Stomach smooth muscle (tissue), 2 donors: ENCODE data around the gene LSM7.

Experiments used
- H3K27ac ChIP-seq: one replicate; pipeline ENCODE4 v1.7.0; 2013; ENCODE audit warnings: mild to moderate bottlenecking, low read length, inconsistent platforms
- H3K27me3 ChIP-seq, 2 donors: one replicate each; pipeline ENCODE4 v1.7.0; 2013; ENCODE audit warnings: low read length in 2 of 2; ENCODE audit not compliant: insufficient read depth in 2 of 2, control insufficient read depth in 1 of 2
- H3K36me3 ChIP-seq, 2 donors: one replicate each; pipeline ENCODE4 v1.7.0; 2013; ENCODE audit warnings: low read length in 2 of 2; ENCODE audit not compliant: control insufficient read depth in 2 of 2, insufficient read depth in 2 of 2
- H3K4me1 ChIP-seq: one replicate; pipeline ENCODE4 v1.7.0; 2013; ENCODE audit warnings: low read length; ENCODE audit not compliant: control insufficient read depth, insufficient read depth
- H3K4me3 ChIP-seq, 2 donors: one replicate each; pipeline ENCODE4 v1.7.0; 2013; ENCODE audit warnings: low read length in 2 of 2
- H3K9ac ChIP-seq, 2 donors: one replicate each; pipeline ENCODE4 v1.7.0; 2013; ENCODE audit warnings: low read length in 2 of 2, mild to moderate bottlenecking in 1 of 2
- H3K9me3 ChIP-seq, 2 donors: one replicate each; pipeline ENCODE4 v1.7.0; 2013; ENCODE audit warnings: low read length in 2 of 2; ENCODE audit not compliant: control insufficient read depth in 2 of 2
- donor health status: healthy.
- donor health status: Pancreatic carcinoma.

LSM7 gene

GRCh38 chr19:2362046-2362969, 33.9 kb upstream of the LSM7 start:
- Histone ChIP-seq H3K9me3 (no peaks in the 10 kb centered on the region), H3K9ac (no peak overlapping the region), H3K27ac (no peak overlapping the region), H3K36me3 (no peaks in the 10 kb centered on the region), H3K4me1 (no peaks in the 10 kb centered on the region), H3K27me3 (peaks cover 24 to 36% of the 10 kb centered on the region in 2 donors), H3K4me3 (no peak overlapping the region)

DNA sequence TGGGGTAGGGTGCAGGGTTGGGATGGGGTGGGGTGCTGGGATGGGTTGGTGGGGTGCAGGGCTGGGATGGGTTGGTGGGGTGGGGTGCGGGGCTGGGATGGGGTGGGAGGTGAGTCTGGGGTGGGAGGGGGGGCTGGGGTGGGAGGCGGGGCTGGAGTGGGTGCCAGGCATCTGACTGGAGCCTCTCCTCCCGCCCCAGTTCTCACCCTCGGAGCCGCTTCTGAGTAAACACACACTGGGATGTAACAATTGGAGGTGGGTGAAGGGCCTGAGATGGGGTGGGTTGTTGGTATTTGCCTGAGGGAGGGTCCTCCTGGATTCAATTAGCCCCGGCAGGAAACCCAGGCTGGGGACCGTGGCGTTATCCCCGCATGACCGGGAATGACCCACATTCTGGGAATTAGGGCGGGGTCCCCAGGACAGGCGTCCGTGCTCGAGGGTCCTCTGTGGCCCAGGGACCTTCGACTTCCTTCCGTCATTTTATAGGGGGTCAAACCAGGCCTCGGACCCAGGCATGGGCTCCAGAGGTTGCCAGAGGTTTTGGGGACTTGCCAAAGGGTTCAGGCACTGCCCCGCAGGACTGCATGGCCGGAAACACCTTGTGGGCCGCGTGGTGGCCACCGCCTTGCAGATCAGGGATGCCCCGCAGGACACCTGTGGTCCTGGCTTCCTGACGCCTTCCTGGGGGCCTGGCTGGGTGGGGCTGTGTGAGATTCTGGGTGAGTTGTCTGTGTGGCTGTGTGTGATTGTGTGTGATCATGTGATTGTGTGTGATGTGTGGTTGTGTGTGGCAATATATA, 33.1 kb upstream of the LSM7 start:
- H3K36me3 ChIP-seq: no peaks in the 10 kb centered on the region
- H3K4me1 ChIP-seq: no peaks in the 10 kb centered on the region
- no peak overlapping the region for H3K4me3 ChIP-seq
- H3K9ac ChIP-seq: no peak overlapping the region
- H3K27me3 ChIP-seq: peaks cover 24 to 34% of the 10 kb centered on the region in 2 donors
- H3K27ac ChIP-seq: no peak overlapping the region
- H3K9me3 ChIP-seq: no peaks in the 10 kb centered on the region

- Histone ChIP-seq H3K9me3 (no peaks in the 10 kb centered on the region), H3K4me3 (no peak overlapping the region), H3K9ac (no peak overlapping the region), H3K27ac (no peak overlapping the region), H3K4me1 (no peaks in the 10 kb centered on the region), H3K27me3 (peaks cover 24 to 34% of the 10 kb centered on the region in 2 donors), H3K36me3 (no peaks in the 10 kb centered on the region)
Observed at GRCh38 chr19:2360833-2361232, 32.4 kb upstream of the LSM7 start.

- Histone ChIP-seq H3K9ac (no peak within 1 kb of the TSS), H3K4me3 (no peak within 1 kb of the TSS), H3K27ac (no peak within 1 kb of the TSS), H3K4me1 (no peaks in the 10 kb centered on the region), H3K36me3 (no peaks in the 10 kb centered on the region), H3K9me3 (no peaks in the 10 kb centered on the region), H3K27me3 (peaks cover 24 to 34% of the 10 kb centered on the region in 2 donors)
Observed at GRCh38 chr19:2359992-2360685, 31.8 kb upstream of the LSM7 start, which contains the start of gene TMPRSS9. TSS of gene TMPRSS9 (plus strand) at chr19:2360265. CDS start at chr19:2389786, 29,521 bp downstream.

DNA sequence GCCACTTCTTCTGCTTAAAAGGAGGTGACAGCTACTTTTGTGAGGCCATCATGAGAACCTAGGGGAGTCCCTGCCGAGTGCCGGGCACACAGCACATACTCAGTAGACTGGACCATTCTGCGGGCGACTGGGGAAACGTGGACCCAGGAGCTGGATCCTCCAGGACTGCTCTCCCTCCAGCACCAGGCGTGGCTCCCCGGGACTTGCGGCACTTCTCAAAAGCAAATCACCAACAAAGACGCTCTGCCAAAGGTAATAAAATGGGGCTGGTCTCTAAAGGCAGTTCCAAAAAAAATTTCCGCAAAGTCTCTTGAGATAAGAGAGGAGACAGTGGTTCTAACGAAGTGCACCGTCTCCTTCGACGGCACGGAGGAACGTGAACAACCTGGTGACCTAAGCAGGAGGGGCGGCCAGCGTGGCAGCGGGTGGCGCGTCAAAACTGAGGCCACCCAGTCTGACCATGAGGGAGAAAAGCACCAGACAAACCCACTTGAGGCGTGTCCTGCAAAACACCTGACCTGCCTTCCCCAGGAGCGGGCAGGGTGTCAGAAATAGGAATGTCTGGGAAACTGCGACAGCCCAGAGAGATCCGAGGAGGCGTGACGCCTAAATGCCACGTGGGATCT, 30.3 kb upstream of the LSM7 start:
- Histone ChIP-seq H3K9me3 (no peaks in the 10 kb centered on the region), H3K27ac (no peak overlapping the region), H3K4me1 (no peaks in the 10 kb centered on the region), H3K9ac (no peak overlapping the region), H3K4me3 (no peak overlapping the region), H3K36me3 (peaks cover 2 to 3% of the 10 kb centered on the region in 2 donors), H3K27me3 (peaks cover 24 to 28% of the 10 kb centered on the region in 2 donors)

DNA sequence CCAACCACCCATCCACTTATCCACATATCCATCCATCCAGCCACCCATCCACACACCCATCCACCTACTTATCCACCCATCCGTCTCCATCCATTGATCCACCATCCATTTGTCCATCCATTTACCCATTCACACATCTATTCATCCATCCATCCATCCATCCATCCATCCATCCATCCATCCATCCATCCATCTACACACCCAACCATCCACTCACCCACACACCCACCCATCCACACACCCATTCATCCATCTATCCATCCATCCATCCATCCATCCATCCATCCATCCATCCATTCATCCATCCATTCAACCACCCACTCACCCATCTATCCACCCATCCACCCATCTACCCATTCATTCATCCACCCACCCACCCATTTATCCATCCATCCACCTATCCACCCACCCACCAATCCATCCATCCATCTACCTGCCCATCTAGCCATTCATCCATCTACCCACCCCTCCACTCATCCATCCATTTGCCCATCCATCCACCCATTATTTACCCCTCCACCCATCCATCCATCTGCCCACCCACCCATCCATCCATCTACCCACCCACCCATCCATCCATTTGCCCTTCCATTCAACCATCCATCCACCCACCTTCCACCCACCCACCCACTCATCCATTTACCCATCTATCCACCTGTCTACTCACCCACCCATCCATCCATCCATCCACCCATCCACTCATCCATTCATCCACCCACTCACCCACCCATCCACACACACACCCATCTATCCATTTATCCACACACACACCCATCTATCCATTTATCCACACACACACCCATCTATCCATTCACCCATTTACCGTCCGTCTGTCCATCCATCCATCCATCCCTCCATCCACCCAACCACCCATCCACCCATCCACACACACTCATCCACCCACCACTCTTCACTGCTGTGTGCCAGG, 29.2 kb upstream of the LSM7 start:
- Histone ChIP-seq H3K27ac (no peak overlapping the region), H3K27me3 (peaks cover 15 to 19% of the 10 kb centered on the region in 2 donors), H3K9ac (no peak overlapping the region), H3K4me1 (no peaks in the 10 kb centered on the region), H3K36me3 (peaks cover 3 to 7% of the 10 kb centered on the region in 2 donors), H3K4me3 (no peak overlapping the region), H3K9me3 (no peaks in the 10 kb centered on the region)

GRCh38 chr19:2356036-2356646, 27.8 kb upstream of the LSM7 start:
- peaks cover 3 to 7% of the 10 kb centered on the region in 2 donors for H3K36me3 ChIP-seq
- no peak overlapping the region for H3K4me3 ChIP-seq
- H3K27ac ChIP-seq: no peak overlapping the region
- no peaks in the 10 kb centered on the region for H3K4me1 ChIP-seq
- peaks cover 4 to 7% of the 10 kb centered on the region in 2 donors for H3K27me3 ChIP-seq
- no peak overlapping the region for H3K9ac ChIP-seq
- no peaks in the 10 kb centered on the region for H3K9me3 ChIP-seq

GRCh38 chr19:2355168-2356035, 27.0 kb upstream of the LSM7 start:
- Histone ChIP-seq H3K9me3 (no peaks in the 10 kb centered on the region), H3K27me3 (peaks cover 0 to 1% of the 10 kb centered on the region in 2 donors), H3K9ac (no peak overlapping the region), H3K4me1 (no peaks in the 10 kb centered on the region), H3K27ac (no peak overlapping the region), H3K4me3 (no peak overlapping the region), H3K36me3 (peaks cover 8 to 9% of the 10 kb centered on the region in 2 donors)
